ENCODE results near the gene TGFBR3L.

TGFBR3L gene

GRCh38 chr19:7963566-7963965 lies 48.9 kb downstream of the TGFBR3L start:
- no peak for DNase-seq

GRCh38 chr19:7965259-7965841 lies 50.7 kb downstream of the TGFBR3L start:
- no peak for DNase-seq

- no peak for DNase-seq
Measured at GRCh38 chr19:7965921-7966665, 51.5 kb downstream of the TGFBR3L start.

GRCh38 chr19:7968008-7968795 lies 53.6 kb downstream of the TGFBR3L start:
- no peak for DNase-seq

Measured in DMS79 treated with DMSO at 0.1 percent for 48 hours (cell line).